Middle frontal gyrus (tissue), 1 donor: ENCODE results near the gene SCGB2A2.

Experiments
- DNase-seq: peaks from one replicate; pipeline ENCODE4 v3.0.0-alpha.2; 2015; ENCODE audit warnings: low spot score; ENCODE audit errors: extremely low spot score

The SCGB2A2 gene

DNA sequence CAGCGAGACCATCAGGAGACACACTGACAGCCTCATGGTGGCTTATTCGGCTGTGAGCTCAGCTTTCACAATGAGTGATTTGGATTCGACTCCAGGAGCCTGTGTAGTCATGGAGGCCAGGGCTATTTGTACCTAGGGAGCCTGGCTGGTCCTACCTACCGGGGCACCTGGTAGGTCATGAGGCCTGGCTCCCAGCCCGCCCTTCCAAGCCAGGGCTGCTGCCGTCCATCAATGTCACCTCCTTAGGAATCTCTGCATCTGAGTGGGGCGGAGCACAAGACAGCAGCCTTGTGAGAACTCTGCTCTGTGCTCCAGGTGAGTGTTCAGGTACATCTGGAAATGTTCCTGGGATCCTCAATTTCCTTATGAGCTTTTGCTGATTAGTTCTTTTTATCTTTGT, 29.0 kb downstream of the SCGB2A2 start, which contains the start of gene SCGB1D4:
Gene SCGB1D4, minus strand, starts transcription at position 101 of the 400 bp plus-strand sequence. Its CDS starts 65 bp downstream, at position 36.
- no peak for DNase-seq

DNA sequence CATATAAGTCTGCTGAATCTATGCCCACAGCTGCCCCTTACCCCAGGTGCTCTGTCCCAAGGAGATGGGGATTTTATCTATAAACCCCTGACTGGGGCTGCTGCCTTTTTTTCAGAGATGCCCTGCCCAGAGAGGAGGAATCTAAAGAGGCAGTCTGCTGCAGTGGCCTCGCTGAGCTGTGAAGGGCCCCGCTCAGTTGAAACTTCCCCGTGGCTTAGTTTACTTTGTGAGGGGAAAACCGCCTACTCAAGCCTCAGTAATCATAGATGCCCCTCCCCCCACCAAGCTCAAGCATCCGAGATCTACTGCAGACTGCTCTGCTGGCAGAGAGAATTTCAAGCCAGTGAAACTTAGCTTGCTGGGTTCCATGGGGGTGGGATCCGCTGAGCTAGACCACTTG, 36.3 kb downstream of the SCGB2A2 start:
- no peak for DNase-seq

DNA sequence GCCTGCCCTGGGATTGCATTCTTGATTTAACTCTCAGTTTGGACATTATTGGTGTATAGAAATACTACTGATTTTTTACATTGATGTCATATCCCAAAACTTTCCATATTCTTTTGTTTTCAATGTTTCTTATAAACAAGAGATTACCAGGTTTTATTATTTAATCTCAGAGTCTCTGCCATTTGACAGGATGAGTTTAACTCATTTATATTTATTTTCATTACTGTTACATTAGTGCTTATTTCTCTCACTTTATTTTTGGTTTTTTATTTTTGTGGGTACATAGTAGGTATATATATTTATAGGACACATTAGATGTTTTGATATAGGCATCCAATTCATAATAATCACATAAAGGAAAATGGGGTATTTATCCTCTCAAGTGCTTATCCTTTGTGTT, 38.0 kb downstream of the SCGB2A2 start:
- no peak for DNase-seq

DNA sequence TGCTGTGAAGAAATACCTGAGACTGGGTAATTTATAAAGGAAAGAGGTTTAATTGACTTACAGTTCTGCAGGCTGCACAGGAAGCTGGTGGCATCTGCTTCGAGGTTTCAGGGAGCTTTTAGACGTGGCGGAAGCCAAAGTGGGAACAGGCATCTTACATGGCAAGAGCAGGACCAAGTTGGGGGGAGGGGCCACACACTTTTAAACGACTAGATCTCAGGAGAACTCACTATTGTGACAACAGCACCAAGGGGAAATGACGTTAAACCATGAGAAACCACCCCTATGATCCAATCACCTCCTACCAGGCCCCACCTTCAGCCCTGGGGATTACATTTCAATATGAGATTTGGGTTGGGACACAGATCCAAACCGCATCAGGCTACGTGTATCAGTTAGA, 40.0 kb downstream of the SCGB2A2 start:
- DNase-seq: no peak

DNA sequence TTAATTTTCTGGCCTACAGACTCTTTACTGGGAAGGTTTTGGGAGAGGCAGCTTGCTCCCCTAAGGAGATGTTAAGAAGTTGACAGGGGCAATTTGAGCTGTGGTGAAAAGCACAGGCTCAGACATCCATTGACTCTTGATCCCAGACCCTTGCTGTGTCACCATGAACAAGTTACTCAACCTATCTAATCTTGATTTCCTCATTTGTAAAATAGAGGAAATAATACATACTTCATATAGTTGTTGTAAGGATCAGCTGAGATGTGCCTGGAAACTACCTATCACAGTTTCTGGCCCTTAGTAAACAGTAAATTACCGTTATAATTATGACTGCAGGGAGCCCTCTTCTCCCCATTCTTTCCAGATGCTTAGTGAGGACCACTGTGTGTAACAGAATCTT, 45.5 kb downstream of the SCGB2A2 start:
- no peak for DNase-seq

DNA sequence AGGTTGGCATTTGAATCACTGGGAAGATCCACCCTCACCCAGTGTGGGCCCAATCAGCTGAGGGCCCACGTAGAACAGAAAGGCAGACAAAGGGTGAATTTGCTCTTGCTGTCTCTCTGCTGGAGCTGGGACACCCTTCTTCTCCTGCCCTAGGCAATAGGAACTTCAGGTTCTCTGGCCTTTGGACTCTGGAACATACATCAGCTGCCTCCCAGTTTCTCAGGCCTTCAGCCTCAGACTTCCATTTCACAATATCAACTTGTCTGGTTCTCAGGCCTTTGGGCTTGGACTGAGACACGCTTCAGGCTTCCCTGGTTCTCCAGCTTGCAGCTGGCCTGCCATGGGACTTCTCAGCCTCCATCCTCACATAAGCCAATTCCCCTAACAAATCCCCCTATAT, 52.6 kb downstream of the SCGB2A2 start:
- DNase-seq: no peak
